ENCODE data around the gene NRIP1. TPM values are rescaled to one million over a fixed set of nuclear protein-coding genes. Genes with fewer than 3 reads are reported as not detected.

NRIP1 gene
- total RNA-seq, 6 donors from 2014 or later = 10.5 to 47.2 (median 34.8) TPM

- Histone ChIP-seq H3K9me3 (no peaks in the 10 kb centered on the region), H3K4me1 (no peaks in the 10 kb centered on the region), H3K4me3 (no peak overlapping the region), H3K36me3 (peaks cover 3 to 30% (median 14%) of the 10 kb centered on the region in 4 donors), H3K27ac (no peak overlapping the region), H3K27me3 (no peaks in the 10 kb centered on the region)
- WGBS, 2 donors = 96 to 98% methylated on average over 5 of the region's 5 CpGs
- DNase-seq (no peak), ATAC-seq (ENCODE audit: low FRiP score in 2 of 2) (no peak)
- TF ChIP-seq POLR2AphosphoS5 (IDR thresholded peaks at IDR 0.05) (no peak), POLR2A (IDR thresholded peaks at IDR 0.05) (no peak), EP300 (IDR thresholded peaks at IDR 0.05) (no peak)
- TF ChIP-seq, protein P1, sequence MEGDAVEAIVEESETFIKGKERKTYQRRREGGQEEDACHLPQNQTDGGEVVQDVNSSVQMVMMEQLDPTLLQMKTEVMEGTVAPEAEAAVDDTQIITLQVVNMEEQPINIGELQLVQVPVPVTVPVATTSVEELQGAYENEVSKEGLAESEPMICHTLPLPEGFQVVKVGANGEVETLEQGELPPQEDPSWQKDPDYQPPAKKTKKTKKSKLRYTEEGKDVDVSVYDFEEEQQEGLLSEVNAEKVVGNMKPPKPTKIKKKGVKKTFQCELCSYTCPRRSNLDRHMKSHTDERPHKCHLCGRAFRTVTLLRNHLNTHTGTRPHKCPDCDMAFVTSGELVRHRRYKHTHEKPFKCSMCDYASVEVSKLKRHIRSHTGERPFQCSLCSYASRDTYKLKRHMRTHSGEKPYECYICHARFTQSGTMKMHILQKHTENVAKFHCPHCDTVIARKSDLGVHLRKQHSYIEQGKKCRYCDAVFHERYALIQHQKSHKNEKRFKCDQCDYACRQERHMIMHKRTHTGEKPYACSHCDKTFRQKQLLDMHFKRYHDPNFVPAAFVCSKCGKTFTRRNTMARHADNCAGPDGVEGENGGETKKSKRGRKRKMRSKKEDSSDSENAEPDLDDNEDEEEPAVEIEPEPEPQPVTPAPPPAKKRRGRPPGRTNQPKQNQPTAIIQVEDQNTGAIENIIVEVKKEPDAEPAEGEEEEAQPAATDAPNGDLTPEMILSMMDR (IDR thresholded peaks at IDR 0.05) = no peak
These were observed 96.8 kb downstream of the NRIP1 start for GRCh38 chr21:14968029-14968428.

DNA sequence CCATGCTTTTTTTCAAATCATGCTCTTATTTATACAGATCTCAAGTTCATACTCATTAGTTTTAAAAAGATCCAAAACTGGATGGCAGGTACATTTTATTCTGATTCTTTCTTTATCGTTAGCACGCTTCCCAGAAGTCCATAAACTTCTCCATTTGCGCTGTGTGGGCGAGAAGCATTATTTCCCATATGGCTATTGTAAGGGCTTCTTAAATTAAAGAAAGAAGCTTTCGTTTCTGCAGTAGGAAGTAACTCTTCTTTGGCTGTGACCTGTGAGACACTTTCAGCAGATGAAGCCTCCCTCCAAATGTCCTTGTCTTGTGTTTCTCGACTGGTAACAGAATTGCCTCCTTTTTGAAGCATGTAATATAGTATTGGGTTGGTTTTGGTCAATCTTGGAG is 100.2 kb downstream of the NRIP1 start:
- TF ChIP-seq, protein P1 (IDR thresholded peaks at IDR 0.05) = no peak
- H3K27ac ChIP-seq = no peak overlapping the region
- no peaks in the 10 kb centered on the region for H3K27me3 ChIP-seq
- peak in 1 of 2 donors; percentile 29 for ATAC-seq (ENCODE audit: low FRiP score in 2 of 2)
- H3K36me3 ChIP-seq = peaks cover 3 to 30% (median 14%) of the 10 kb centered on the region in 4 donors
- WGBS, 2 donors = 85 to 94% methylated on average over 6 of the region's 6 CpGs
- H3K4me1 ChIP-seq = no peaks in the 10 kb centered on the region
- no peak overlapping the region for H3K4me3 ChIP-seq
- H3K9me3 ChIP-seq = no peaks in the 10 kb centered on the region
- DNase-seq = no peak

DNA sequence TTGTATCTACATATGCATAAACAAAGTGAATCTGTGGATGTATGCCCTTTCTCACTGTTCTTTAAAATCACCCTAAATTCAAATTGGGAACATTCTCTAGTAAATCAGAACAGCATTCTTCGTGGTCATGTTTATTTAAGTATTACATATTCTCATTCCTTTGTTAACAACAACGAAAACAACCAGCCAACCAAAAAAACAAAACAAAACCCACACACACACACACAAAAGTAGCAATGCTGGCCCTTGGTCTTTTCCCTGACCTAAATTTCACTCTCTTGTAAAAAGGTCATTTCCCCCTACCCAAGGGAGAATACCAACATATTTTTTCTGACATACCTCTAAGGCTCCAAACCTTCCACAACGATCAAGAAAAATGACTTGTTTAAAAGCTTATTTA is 102.6 kb downstream of the NRIP1 start:
- 61 to 72% methylated on average over 3 of the region's 3 CpGs for WGBS, 2 donors
- H3K4me3 ChIP-seq = no peak overlapping the region
- no peaks in the 10 kb centered on the region for H3K4me1 ChIP-seq
- ATAC-seq (ENCODE audit: low FRiP score in 2 of 2) = no peak
- H3K27me3 ChIP-seq = no peaks in the 10 kb centered on the region
- no peak overlapping the region for H3K27ac ChIP-seq
- TF ChIP-seq POLR2A (IDR thresholded peaks at IDR 0.05) = no peak
- TF ChIP-seq, protein P1 (IDR thresholded peaks at IDR 0.05) = no peak
- TF ChIP-seq POLR2AphosphoS5 (IDR thresholded peaks at IDR 0.05) = no peak
- no peak for TF ChIP-seq EP300 (IDR thresholded peaks at IDR 0.05)
- peaks cover 3 to 15% (median 6%) of the 10 kb centered on the region in 4 donors for H3K36me3 ChIP-seq
- DNase-seq = no peak
- H3K9me3 ChIP-seq = no peaks in the 10 kb centered on the region

GRCh38 chr21:14961502-14961901 is 103.3 kb downstream of the NRIP1 start:
- Histone ChIP-seq H3K9me3 (no peaks in the 10 kb centered on the region), H3K27ac (no peak overlapping the region), H3K4me3 (no peak overlapping the region), H3K4me1 (no peaks in the 10 kb centered on the region), H3K27me3 (no peaks in the 10 kb centered on the region), H3K36me3 (peaks cover 0 to 7% (median 1%) of the 10 kb centered on the region in 4 donors)
- ATAC-seq (ENCODE audit: low FRiP score in 2 of 2) (no peak), DNase-seq (no peak)
- TF ChIP-seq POLR2A (IDR thresholded peaks at IDR 0.05) = no peak
- TF ChIP-seq EP300 (IDR thresholded peaks at IDR 0.05) = no peak
- no peak for TF ChIP-seq POLR2AphosphoS5 (IDR thresholded peaks at IDR 0.05)
- TF ChIP-seq, protein P1 (IDR thresholded peaks at IDR 0.05) = no peak
- WGBS, 2 donors = 91 to 95% methylated on average over 3 of the region's 3 CpGs

DNA sequence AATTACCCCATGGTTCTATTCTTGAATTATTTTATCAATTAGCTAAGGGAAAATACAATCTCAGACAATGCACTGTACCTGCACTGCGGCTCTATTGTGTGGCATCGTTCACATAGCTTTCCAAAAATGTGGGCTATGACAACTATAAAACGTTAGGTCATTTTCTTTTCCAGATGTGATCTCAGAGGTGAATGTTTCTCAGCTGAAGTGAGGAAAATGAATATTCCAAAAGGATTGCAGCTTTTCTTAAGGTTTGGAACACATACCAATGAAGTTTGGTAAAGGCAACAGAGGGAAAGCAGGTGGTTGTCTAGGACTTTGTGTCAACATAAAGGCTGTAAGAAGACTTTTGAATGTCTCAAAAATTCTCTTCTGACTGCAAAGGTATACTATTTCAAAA is 105.5 kb downstream of the NRIP1 start:
- whole genome bisulfite sequencing, 2 donors = 45 to 60% methylated on average over 3 of the region's 3 CpGs
- Histone ChIP-seq H3K27ac (no peak overlapping the region), H3K27me3 (no peaks in the 10 kb centered on the region), H3K36me3 (no peaks in the 10 kb centered on the region), H3K4me3 (no peak overlapping the region), H3K9me3 (no peaks in the 10 kb centered on the region), H3K4me1 (no peaks in the 10 kb centered on the region)
- TF ChIP-seq, protein P1 (IDR thresholded peaks at IDR 0.05) = no peak
- TF ChIP-seq POLR2A (IDR thresholded peaks at IDR 0.05) (no peak), EP300 (IDR thresholded peaks at IDR 0.05) (no peak), POLR2AphosphoS5 (IDR thresholded peaks at IDR 0.05) (no peak)
- ATAC-seq (ENCODE audit: low FRiP score in 2 of 2) (no peak), DNase-seq (no peak)

Data from upper lobe of left lung (tissue), 6 donors.